ENCODE measurements around the gene SAFB2. TPM values are rescaled to one million over a fixed set of nuclear protein-coding genes. Genes with fewer than 3 reads are reported as not detected.

The SAFB2 gene
- polyA plus RNA-seq, 1 of the 3 experiments (the other 2 are of a cell fraction) = 37.7 TPM

GRCh38 chr19:5628919-5629481 lies 6.4 kb upstream of the SAFB2 start:
- H3K4me2 ChIP-seq = no peak overlapping the region

More at GRCh38 chr19:5628919-5629481, 6.4 kb upstream of the SAFB2 start:
- no peak overlapping the region for H3K27ac ChIP-seq (ENCODE audit: low read depth in 2 of 2, low read length in 1 of 2)
- H3K36me3 ChIP-seq (replicated peaks in 1 of 2; ENCODE audit: control insufficient read depth in 1 of 2, insufficient read depth in 2 of 2, low read length in 1 of 2) = peaks cover 47 to 66% of the 10 kb centered on the region in 2 experiments
- peaks cover 2% of the 10 kb centered on the region for H3F3A ChIP-seq (replicated peaks; ENCODE audit: insufficient read depth)
- H3K9me2 ChIP-seq = no peaks in the 10 kb centered on the region
- H3K9me3 ChIP-seq = no peaks in the 10 kb centered on the region
- POLR2A ChIA-PET = no interaction called here
- H3K9ac ChIP-seq = no peak overlapping the region
- TF ChIP-seq ELF1 (IDR thresholded peaks at IDR 0.05) (no peak), CTCF (IDR thresholded peaks at IDR 0.05) (no peak), PBX3 (IDR thresholded peaks at IDR 0.05) (no peak), IRF3 (IDR thresholded peaks at IDR 0.05; ENCODE audit: low read depth, low read length) (no peak), GATA2 (CRISPR knock-in tag; IDR thresholded peaks at IDR 0.05) (no peak), NRF1 (IDR thresholded peaks at IDR 0.05; ENCODE audit: low read depth, low read length) (no peak), FOXM1 (IDR thresholded peaks at IDR 0.05; ENCODE audit: low read depth) (no peak), CHD2 (IDR thresholded peaks at IDR 0.05; ENCODE audit: low read length, partially characterized antibody) (no peak), USF1 (IDR thresholded peaks at IDR 0.05; ENCODE audit: borderline replicate concordance, low read depth) (no peak), FOSL2 (IDR thresholded peaks at IDR 0.05; ENCODE audit: borderline replicate concordance, low read depth) (no peak), RXRA (IDR thresholded peaks at IDR 0.05; ENCODE audit: borderline replicate concordance, low read depth) (no peak), FOXJ3 (CRISPR knock-in tag; IDR thresholded peaks at IDR 0.05) (no peak), POLR2AphosphoS5 (IDR thresholded peaks at IDR 0.05; ENCODE audit: low read depth, low read length) (no peak), YY1 (IDR thresholded peaks at IDR 0.05; ENCODE audit: low read depth) (no peak)
- peaks cover 10 to 18% of the 10 kb centered on the region in 2 experiments; a peak in 2 of 4 replicates for H3K4me1 ChIP-seq (ENCODE audit: control insufficient read depth in 1 of 2, insufficient read depth in 2 of 2, low read depth in 1 of 2, low read length in 1 of 2)
- no peaks in the 10 kb centered on the region for H3K27me3 ChIP-seq (ENCODE audit: insufficient read depth)
- CTCF ChIA-PET = interaction anchor here (0.8 kb wide), 1 partner anchor 44 kb away, joined by 3 read pairs; no protein-coding TSS in a partner anchor
- no peak overlapping the region for H2AFZ ChIP-seq (ENCODE audit: low read depth)
- peaks cover 93% of the 10 kb centered on the region for H4K20me1 ChIP-seq (ENCODE audit: insufficient read depth)
- no peak overlapping the region for H3K4me3 ChIP-seq (ENCODE audit: low read depth in 2 of 2, low read length in 1 of 2)
- 88% methylated on average over 9 of the region's 9 CpGs for WGBS (ENCODE audit: low lambda C conversion rate)
- DNase-seq = no peak
- peaks cover 100% of the 10 kb centered on the region for H3K79me2 ChIP-seq (ENCODE audit: insufficient read depth)
